HepG2 (cell line): ENCODE measurements around the gene ZNF322. TPM values are rescaled to one million over a fixed set of nuclear protein-coding genes. Genes with fewer than 3 reads are reported as not detected.

ENCODE experiments used
- ADNP ChIP-seq: sonication (generic); formaldehyde crosslinking; IDR thresholded peaks from 2 replicates; pipeline ENCODE4 v1.4.0; 2020; ENCODE audit warnings: missing genetic modification reagents
- CREBL2 ChIP-seq: sonication (generic); formaldehyde crosslinking; IDR thresholded peaks from 2 replicates; pipeline ENCODE4 v1.8.1; 2023; ENCODE audit warnings: missing genetic modification reagents, mild to moderate bottlenecking, borderline replicate concordance
- ESRRA ChIP-seq: sonication (generic); formaldehyde crosslinking; IDR thresholded peaks from 2 replicates; pipeline ENCODE4 v1.5.1; 2020; ENCODE audit warnings: mild to moderate bottlenecking, low read depth, missing genetic modification reagents
- IKZF1 ChIP-seq: fragments of 450-650 bp; IDR thresholded peaks from 2 replicates; pipeline ENCODE4 v1.7.1; 2016
- IKZF4 ChIP-seq: sonication (generic); formaldehyde crosslinking; IDR thresholded peaks from 2 replicates; pipeline ENCODE4 v1.5.1; 2020; ENCODE audit warnings: borderline replicate concordance, mild to moderate bottlenecking, low read depth, missing genetic modification reagents; ENCODE audit errors: not compliant biosample characterization
- JARID2 ChIP-seq: sonication (generic); formaldehyde crosslinking; IDR thresholded peaks from 2 replicates; pipeline ENCODE4 v1.8.1; 2023; ENCODE audit warnings: missing genetic modification reagents, inconsistent platforms; ENCODE audit not compliant: insufficient replicate concordance
- KDM5B ChIP-seq: sonication (generic); formaldehyde crosslinking; IDR thresholded peaks from 2 replicates; pipeline ENCODE4 v1.4.0; 2020; ENCODE audit warnings: missing genetic modification reagents, mild to moderate bottlenecking, borderline replicate concordance
- NFYB ChIP-seq: sonication (generic); formaldehyde crosslinking; IDR thresholded peaks from 2 replicates; pipeline ENCODE4 v1.4.0; 2020; ENCODE audit warnings: missing genetic modification reagents
- RFXAP ChIP-seq: sonication (generic); formaldehyde crosslinking; IDR thresholded peaks from 2 replicates; pipeline ENCODE4 v1.4.0; 2020; ENCODE audit warnings: missing genetic modification reagents, borderline replicate concordance
- ZFP82 ChIP-seq: sonication (generic); formaldehyde crosslinking; IDR thresholded peaks from 2 replicates; pipeline ENCODE4 v1.5.1; 2020; ENCODE audit warnings: mild to moderate bottlenecking, missing genetic modification reagents, borderline replicate concordance
- ZMYM3 ChIP-seq: sonication (generic); formaldehyde crosslinking; IDR thresholded peaks from 2 replicates; pipeline ENCODE4 v1.5.1; 2020; ENCODE audit warnings: mild to moderate bottlenecking, missing genetic modification reagents
- ZNF350 ChIP-seq: sonication (generic); formaldehyde crosslinking; IDR thresholded peaks from 2 replicates; pipeline ENCODE4 v1.4.0; 2020; ENCODE audit warnings: mild to moderate bottlenecking, low read depth, missing genetic modification reagents, borderline replicate concordance
- ZNF383 ChIP-seq: sonication (generic); formaldehyde crosslinking; IDR thresholded peaks from 2 replicates; pipeline ENCODE4 v1.4.0; 2020; ENCODE audit warnings: missing genetic modification reagents, mild to moderate bottlenecking, borderline replicate concordance
- ZNF614 ChIP-seq: IDR thresholded peaks from 2 replicates; pipeline ENCODE4 v1.6.1; 2018; ENCODE audit warnings: missing biosample characterization, missing genetic modification reagents, inconsistent platforms, borderline replicate concordance
- ZNF616 ChIP-seq: sonication (generic); formaldehyde crosslinking; IDR thresholded peaks from 2 replicates; pipeline ENCODE4 v1.5.0; 2020; ENCODE audit warnings: low read depth, mild to moderate bottlenecking, missing genetic modification reagents
- polyA plus RNA-seq, 8 experiments: library from polyadenylated mRNA; depleted of rRNA in 3 of 8; stranded (reverse) in 7 of 8; unstranded in 1 of 8; fragments of >200 nt; fragmentation: Illumina TruSeq in 4 of 8; extraction: Trizol in 4 of 8; gene quantifications; 2 replicates each; pipeline versions ENCODE4 v1.2.1 to v1.2.3, GENCODE V29; 2011 to 2016; ENCODE audit warnings: low read depth in 4 of 8, missing spikeins in 1 of 8, mixed read lengths in 1 of 8; ENCODE audit not compliant: insufficient read depth in 1 of 8
- total RNA-seq, 5 experiments: library from RNA; depleted of rRNA; stranded (reverse); fragments of >200 nt; fragmentation: Illumina TruSeq; extraction: Trizol; gene quantifications; 2 replicates each; pipeline ENCODE4 v1.2.3, GENCODE V29; 2016; ENCODE audit warnings: low read depth in 1 of 5
- TF ChIP-seq, protein P1 (sequence below): sonication (generic); formaldehyde crosslinking; IDR thresholded peaks from 2 replicates; pipeline ENCODE4 v1.5.1; 2020; ENCODE audit warnings: mild to moderate bottlenecking, missing genetic modification reagents, borderline replicate concordance
- TF ChIP-seq, protein P2 (sequence below): sonication (generic); formaldehyde crosslinking; IDR thresholded peaks from 2 replicates; pipeline ENCODE4 v1.9.0; 2021; ENCODE audit warnings: missing genetic modification reagents, borderline replicate concordance
- TF ChIP-seq, protein P3 (sequence below): sonication (generic); formaldehyde crosslinking; IDR thresholded peaks from 2 replicates; pipeline ENCODE4 v1.9.0; 2021; ENCODE audit warnings: missing genetic modification reagents, borderline replicate concordance

Gene ZNF322
- total and polyA plus RNA-seq, 2 of the 13 experiments (the other 11 are each of a cell fraction or from before 2014, with no cell fraction given), result 8.3 to 22.8 TPM

DNA sequence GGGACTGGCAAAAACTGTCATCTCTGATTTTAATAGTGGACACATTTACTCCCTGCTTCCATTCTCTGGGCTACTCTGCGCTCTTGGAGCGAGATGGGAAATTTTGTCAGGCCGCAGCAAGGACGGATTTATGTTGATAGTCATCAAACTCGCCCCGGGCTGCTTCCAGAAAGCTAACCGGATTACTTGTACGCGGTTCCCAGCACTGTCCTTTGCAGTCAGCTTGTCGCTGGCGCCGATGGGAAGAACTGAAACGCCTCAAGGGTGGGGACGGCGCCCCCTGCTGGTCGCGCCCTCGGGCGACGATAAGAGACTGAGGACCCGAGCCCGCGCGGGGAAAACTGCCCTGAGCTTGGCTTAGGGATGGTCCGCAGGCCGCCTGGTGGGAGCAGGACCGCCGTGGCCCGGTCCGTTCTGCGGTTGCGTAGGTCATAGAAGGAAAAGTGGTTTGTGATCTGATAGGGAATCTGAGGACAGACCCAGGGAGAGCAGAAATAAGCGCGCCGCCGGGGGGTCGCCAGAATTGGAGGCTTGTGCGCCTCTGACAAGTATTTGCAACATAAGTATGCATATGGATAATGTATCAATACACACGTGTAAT lies 63.8 kb downstream of the ZNF322 start (continued):
- TF ChIP-seq ZNF383 (CRISPR knock-in tag) (no peak), KDM5B (CRISPR knock-in tag) (peak; percentile 68; the same call in 1 of the 2 replicates), JARID2 (CRISPR knock-in tag) (no peak), ZNF350 (CRISPR knock-in tag) (peak; percentile 72; the same call in 1 of the 2 replicates), CREBL2 (CRISPR knock-in tag) (no peak), IKZF4 (CRISPR knock-in tag) (no peak), ADNP (CRISPR knock-in tag) (peak; percentile 74), IKZF1 (no peak), ZFP82 (CRISPR knock-in tag) (no peak), NFYB (CRISPR knock-in tag) (peak; percentile 28; the same call in 1 of the 2 replicates), ZMYM3 (CRISPR knock-in tag) (peak; percentile 91), RFXAP (CRISPR knock-in tag) (peak; percentile 87; the same call in 1 of the 2 replicates), ESRRA (no peak; the same call in none of the 2 replicates), ZNF616 (CRISPR knock-in tag) (no peak), ZNF614 (CRISPR knock-in tag) (peak; percentile 95)
- TF ChIP-seq, protein P1, sequence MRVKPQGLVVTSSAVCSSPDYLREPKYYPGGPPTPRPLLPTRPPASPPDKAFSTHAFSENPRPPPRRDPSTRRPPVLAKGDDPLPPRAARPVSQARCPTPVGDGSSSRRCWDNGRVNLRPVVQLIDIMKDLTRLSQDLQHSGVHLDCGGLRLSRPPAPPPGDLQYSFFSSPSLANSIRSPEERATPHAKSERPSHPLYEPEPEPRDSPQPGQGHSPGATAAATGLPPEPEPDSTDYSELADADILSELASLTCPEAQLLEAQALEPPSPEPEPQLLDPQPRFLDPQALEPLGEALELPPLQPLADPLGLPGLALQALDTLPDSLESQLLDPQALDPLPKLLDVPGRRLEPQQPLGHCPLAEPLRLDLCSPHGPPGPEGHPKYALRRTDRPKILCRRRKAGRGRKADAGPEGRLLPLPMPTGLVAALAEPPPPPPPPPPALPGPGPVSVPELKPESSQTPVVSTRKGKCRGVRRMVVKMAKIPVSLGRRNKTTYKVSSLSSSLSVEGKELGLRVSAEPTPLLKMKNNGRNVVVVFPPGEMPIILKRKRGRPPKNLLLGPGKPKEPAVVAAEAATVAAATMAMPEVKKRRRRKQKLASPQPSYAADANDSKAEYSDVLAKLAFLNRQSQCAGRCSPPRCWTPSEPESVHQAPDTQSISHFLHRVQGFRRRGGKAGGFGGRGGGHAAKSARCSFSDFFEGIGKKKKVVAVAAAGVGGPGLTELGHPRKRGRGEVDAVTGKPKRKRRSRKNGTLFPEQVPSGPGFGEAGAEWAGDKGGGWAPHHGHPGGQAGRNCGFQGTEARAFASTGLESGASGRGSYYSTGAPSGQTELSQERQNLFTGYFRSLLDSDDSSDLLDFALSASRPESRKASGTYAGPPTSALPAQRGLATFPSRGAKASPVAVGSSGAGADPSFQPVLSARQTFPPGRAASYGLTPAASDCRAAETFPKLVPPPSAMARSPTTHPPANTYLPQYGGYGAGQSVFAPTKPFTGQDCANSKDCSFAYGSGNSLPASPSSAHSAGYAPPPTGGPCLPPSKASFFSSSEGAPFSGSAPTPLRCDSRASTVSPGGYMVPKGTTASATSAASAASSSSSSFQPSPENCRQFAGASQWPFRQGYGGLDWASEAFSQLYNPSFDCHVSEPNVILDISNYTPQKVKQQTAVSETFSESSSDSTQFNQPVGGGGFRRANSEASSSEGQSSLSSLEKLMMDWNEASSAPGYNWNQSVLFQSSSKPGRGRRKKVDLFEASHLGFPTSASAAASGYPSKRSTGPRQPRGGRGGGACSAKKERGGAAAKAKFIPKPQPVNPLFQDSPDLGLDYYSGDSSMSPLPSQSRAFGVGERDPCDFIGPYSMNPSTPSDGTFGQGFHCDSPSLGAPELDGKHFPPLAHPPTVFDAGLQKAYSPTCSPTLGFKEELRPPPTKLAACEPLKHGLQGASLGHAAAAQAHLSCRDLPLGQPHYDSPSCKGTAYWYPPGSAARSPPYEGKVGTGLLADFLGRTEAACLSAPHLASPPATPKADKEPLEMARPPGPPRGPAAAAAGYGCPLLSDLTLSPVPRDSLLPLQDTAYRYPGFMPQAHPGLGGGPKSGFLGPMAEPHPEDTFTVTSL (CRISPR knock-in tag), result peak; percentile 77; the same call in 1 of the 2 replicates
- TF ChIP-seq, protein P2, sequence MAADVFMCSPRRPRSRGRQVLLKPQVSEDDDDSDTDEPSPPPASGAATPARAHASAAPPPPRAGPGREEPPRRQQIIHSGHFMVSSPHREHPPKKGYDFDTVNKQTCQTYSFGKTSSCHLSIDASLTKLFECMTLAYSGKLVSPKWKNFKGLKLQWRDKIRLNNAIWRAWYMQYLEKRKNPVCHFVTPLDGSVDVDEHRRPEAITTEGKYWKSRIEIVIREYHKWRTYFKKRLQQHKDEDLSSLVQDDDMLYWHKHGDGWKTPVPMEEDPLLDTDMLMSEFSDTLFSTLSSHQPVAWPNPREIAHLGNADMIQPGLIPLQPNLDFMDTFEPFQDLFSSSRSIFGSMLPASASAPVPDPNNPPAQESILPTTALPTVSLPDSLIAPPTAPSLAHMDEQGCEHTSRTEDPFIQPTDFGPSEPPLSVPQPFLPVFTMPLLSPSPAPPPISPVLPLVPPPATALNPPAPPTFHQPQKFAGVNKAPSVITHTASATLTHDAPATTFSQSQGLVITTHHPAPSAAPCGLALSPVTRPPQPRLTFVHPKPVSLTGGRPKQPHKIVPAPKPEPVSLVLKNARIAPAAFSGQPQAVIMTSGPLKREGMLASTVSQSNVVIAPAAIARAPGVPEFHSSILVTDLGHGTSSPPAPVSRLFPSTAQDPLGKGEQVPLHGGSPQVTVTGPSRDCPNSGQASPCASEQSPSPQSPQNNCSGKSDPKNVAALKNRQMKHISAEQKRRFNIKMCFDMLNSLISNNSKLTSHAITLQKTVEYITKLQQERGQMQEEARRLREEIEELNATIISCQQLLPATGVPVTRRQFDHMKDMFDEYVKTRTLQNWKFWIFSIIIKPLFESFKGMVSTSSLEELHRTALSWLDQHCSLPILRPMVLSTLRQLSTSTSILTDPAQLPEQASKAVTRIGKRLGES, result no peak
- TF ChIP-seq, protein P3, sequence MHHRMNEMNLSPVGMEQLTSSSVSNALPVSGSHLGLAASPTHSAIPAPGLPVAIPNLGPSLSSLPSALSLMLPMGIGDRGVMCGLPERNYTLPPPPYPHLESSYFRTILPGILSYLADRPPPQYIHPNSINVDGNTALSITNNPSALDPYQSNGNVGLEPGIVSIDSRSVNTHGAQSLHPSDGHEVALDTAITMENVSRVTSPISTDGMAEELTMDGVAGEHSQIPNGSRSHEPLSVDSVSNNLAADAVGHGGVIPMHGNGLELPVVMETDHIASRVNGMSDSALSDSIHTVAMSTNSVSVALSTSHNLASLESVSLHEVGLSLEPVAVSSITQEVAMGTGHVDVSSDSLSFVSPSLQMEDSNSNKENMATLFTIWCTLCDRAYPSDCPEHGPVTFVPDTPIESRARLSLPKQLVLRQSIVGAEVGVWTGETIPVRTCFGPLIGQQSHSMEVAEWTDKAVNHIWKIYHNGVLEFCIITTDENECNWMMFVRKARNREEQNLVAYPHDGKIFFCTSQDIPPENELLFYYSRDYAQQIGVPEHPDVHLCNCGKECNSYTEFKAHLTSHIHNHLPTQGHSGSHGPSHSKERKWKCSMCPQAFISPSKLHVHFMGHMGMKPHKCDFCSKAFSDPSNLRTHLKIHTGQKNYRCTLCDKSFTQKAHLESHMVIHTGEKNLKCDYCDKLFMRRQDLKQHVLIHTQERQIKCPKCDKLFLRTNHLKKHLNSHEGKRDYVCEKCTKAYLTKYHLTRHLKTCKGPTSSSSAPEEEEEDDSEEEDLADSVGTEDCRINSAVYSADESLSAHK (CRISPR knock-in tag), result no peak
